ENCODE data around the gene JAM2.

DNA sequence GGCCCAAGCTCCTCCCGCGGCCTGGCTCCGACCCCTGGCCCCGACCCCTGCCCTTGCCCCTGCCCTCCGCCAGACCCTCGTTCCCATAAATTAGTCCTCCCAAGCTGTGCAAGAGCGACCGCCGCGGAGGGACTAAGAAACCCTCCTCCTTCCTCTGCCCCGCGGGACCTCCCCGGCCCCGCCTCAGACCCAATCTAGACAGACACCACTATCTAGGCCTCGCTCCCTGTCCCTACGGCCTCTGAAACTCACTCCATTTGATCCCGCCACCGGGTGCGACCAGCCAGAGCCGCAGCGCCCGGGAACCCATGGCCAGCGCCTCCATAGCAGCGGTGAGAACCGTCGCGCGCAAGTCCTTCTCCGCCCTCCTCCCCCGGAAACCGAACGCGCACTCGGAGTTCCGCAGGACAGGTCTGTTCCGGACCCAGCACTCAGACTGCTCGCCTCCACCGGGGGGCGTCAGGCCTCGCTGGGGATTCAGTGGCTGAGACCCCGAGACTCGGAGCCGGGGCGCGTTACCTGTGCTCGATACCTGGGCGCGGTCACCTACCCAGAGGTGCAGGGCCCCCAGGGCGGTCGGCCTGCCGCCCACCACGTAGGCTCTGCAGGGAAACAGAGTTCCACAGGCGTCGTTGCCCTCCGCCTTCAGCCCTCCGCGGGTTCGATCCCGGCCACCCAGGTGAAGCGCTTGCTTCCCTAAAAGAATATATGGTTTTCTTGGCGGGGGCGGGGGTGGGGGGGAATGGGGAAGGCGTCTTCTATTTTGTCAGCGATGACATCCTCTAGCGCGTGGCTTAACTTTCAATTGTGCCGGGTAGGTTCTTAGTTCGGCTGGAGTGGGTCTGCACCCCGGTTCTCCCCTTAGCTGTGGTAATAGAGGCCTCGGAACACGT is 31.7 kb upstream of the JAM2 start, which contains the start of gene MRPL39:
- TF ChIP-seq, protein P1, sequence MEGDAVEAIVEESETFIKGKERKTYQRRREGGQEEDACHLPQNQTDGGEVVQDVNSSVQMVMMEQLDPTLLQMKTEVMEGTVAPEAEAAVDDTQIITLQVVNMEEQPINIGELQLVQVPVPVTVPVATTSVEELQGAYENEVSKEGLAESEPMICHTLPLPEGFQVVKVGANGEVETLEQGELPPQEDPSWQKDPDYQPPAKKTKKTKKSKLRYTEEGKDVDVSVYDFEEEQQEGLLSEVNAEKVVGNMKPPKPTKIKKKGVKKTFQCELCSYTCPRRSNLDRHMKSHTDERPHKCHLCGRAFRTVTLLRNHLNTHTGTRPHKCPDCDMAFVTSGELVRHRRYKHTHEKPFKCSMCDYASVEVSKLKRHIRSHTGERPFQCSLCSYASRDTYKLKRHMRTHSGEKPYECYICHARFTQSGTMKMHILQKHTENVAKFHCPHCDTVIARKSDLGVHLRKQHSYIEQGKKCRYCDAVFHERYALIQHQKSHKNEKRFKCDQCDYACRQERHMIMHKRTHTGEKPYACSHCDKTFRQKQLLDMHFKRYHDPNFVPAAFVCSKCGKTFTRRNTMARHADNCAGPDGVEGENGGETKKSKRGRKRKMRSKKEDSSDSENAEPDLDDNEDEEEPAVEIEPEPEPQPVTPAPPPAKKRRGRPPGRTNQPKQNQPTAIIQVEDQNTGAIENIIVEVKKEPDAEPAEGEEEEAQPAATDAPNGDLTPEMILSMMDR (IDR thresholded peaks at IDR 0.05 in 2 of 3, conservative IDR thresholded peaks at IDR 0.05 in 1 of 3; ENCODE audit: borderline replicate concordance in 1 of 3, insufficient read depth in 1 of 3, low read depth in 2 of 3, low read length in 2 of 3): peak; percentile 6 to 71 (median 61); a peak in 4 of 6 replicates
- TF ChIP-seq POLR2AphosphoS5 (IDR thresholded peaks at IDR 0.05; ENCODE audit: low read depth, low read length) (peak; percentile 81), RAD21 (IDR thresholded peaks at IDR 0.05; ENCODE audit: low read depth) (no peak; the same call in 1 of the 2 replicates), POLR2A (IDR thresholded peaks at IDR 0.05; ENCODE audit: borderline replicate concordance, extremely low read depth, insufficient read depth, insufficient read length) (peak; percentile 70), YY1 (IDR thresholded peaks at IDR 0.05; ENCODE audit: extremely low read depth, insufficient replicate concordance, low read depth, low read length) (peak; percentile 80), ZNF274 (IDR thresholded peaks at IDR 0.05; ENCODE audit: low read depth, low read length) (no peak), EZH2 (IDR thresholded peaks at IDR 0.05) (no peak)
- TF ChIP-seq, protein P2, sequence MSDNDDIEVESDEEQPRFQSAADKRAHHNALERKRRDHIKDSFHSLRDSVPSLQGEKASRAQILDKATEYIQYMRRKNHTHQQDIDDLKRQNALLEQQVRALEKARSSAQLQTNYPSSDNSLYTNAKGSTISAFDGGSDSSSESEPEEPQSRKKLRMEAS (IDR thresholded peaks at IDR 0.05): peak; percentile 63

Data from HCT116 (cell line).